HepG2 (cell line): ENCODE measurements around the gene SLC2A6. TPM values are rescaled to one million over a fixed set of nuclear protein-coding genes. Genes with fewer than 3 reads are reported as not detected.

Experiments
- ATF2 ChIP-seq: sonication (generic); formaldehyde crosslinking; IDR thresholded peaks from 2 replicates; pipeline ENCODE4 v1.4.0; 2020; ENCODE audit warnings: missing genetic modification reagents
- BRD4 ChIP-seq: sonication (generic); formaldehyde crosslinking; IDR thresholded peaks from 2 replicates; pipeline ENCODE4 v1.4.0; 2020; ENCODE audit warnings: missing genetic modification reagents
- CCAR2 ChIP-seq: fragments of 200-400 bp; formaldehyde crosslinking; optimal IDR thresholded peaks from 2 replicates; pipeline ENCODE3; 2018; ENCODE audit warnings: low read depth, mild to moderate bottlenecking, low read length, moderate library complexity
- ESRRA ChIP-seq: sonication (generic); formaldehyde crosslinking; IDR thresholded peaks from 2 replicates; pipeline ENCODE4 v1.5.1; 2020; ENCODE audit warnings: mild to moderate bottlenecking, low read depth, missing genetic modification reagents
- GABPB1 ChIP-seq: IDR thresholded peaks from 2 replicates; pipeline ENCODE4 v1.6.1; 2016; ENCODE audit warnings: mild to moderate bottlenecking, missing genetic modification reagents, moderate library complexity, missing compliant biosample characterization
- KLF9 ChIP-seq: IDR thresholded peaks from 2 replicates; pipeline ENCODE4 v1.6.1; 2016; ENCODE audit warnings: low read depth
- MBD4 ChIP-seq: IDR thresholded peaks from 2 replicates; pipeline ENCODE4 v1.6.1; 2012; ENCODE audit warnings: low read length, inconsistent platforms, borderline replicate concordance
- SSRP1 ChIP-seq: IDR thresholded peaks from 2 replicates; pipeline ENCODE4 v1.6.1; 2016; ENCODE audit warnings: control low read depth
- TBX2 ChIP-seq: sonication (generic); formaldehyde crosslinking; IDR thresholded peaks from 2 replicates; pipeline ENCODE4 v1.5.0; 2020; ENCODE audit warnings: missing genetic modification reagents, mild to moderate bottlenecking, borderline replicate concordance
- TCF7 ChIP-seq: sonication (generic); IDR thresholded peaks from 2 replicates; pipeline ENCODE4 v1.6.1; 2016; ENCODE audit warnings: antibody characterized with exemption, low read depth
- ZFX ChIP-seq: sonication (generic); formaldehyde crosslinking; IDR thresholded peaks from 2 replicates; pipeline ENCODE4 v1.4.0; 2020; ENCODE audit warnings: mild to moderate bottlenecking, low read depth, missing genetic modification reagents, moderate library complexity
- ZFYVE20 ChIP-seq: sonication (generic); formaldehyde crosslinking; IDR thresholded peaks from 2 replicates; pipeline ENCODE4 v1.8.0; 2023; ENCODE audit warnings: low read depth, mild to moderate bottlenecking, moderate library complexity, missing genetic modification reagents, borderline replicate concordance
- ZNF33B ChIP-seq: sonication (generic); formaldehyde crosslinking; IDR thresholded peaks from 2 replicates; pipeline ENCODE4 v1.5.1; 2020; ENCODE audit warnings: mild to moderate bottlenecking, missing genetic modification reagents
- ZNF572 ChIP-seq: sonication (generic); formaldehyde crosslinking; IDR thresholded peaks from 2 replicates; pipeline ENCODE4 v1.5.1; 2020; ENCODE audit warnings: mild to moderate bottlenecking, missing genetic modification reagents
- polyA plus RNA-seq, 8 experiments: library from polyadenylated mRNA; depleted of rRNA in 3 of 8; stranded (reverse) in 7 of 8; unstranded in 1 of 8; fragments of >200 nt; fragmentation: Illumina TruSeq in 4 of 8; extraction: Trizol in 4 of 8; gene quantifications; 2 replicates each; pipeline versions ENCODE4 v1.2.1 to v1.2.3, GENCODE V29; 2011 to 2016; ENCODE audit warnings: low read depth in 4 of 8, missing spikeins in 1 of 8, mixed read lengths in 1 of 8; ENCODE audit not compliant: insufficient read depth in 1 of 8
- total RNA-seq, 5 experiments: library from RNA; depleted of rRNA; stranded (reverse); fragments of >200 nt; fragmentation: Illumina TruSeq; extraction: Trizol; gene quantifications; 2 replicates each; pipeline ENCODE4 v1.2.3, GENCODE V29; 2016; ENCODE audit warnings: low read depth in 1 of 5
- TF ChIP-seq, protein P1 (sequence below): sonication (generic); formaldehyde crosslinking; IDR thresholded peaks from 2 replicates; pipeline ENCODE4 v1.8.0; 2022; ENCODE audit warnings: missing genetic modification reagents, mild to moderate bottlenecking, moderate library complexity, borderline replicate concordance
- TF ChIP-seq, protein P2 (sequence below): sonication (generic); formaldehyde crosslinking; IDR thresholded peaks from 2 replicates; pipeline ENCODE4 v1.4.0; 2020; ENCODE audit warnings: missing genetic modification reagents, borderline replicate concordance
- TF ChIP-seq, protein P3 (sequence below): IDR thresholded peaks from 2 replicates; pipeline ENCODE4 v1.6.1; 2016; ENCODE audit warnings: mild to moderate bottlenecking
- TF ChIP-seq, protein P4 (sequence below): sonication (generic); formaldehyde crosslinking; IDR thresholded peaks from 2 replicates; pipeline ENCODE4 v1.8.1; 2023; ENCODE audit warnings: mild to moderate bottlenecking, moderate library complexity, missing genetic modification reagents

The SLC2A6 gene
- total and polyA plus RNA-seq, 2 of the 13 experiments (the other 11 are each of a cell fraction or from before 2014, with no cell fraction given) = 4.1 to 15.0 TPM

GRCh38 chr9:133478851-133479711 lies at the start of gene SLC2A6 (continued):
- TF ChIP-seq, protein P1, sequence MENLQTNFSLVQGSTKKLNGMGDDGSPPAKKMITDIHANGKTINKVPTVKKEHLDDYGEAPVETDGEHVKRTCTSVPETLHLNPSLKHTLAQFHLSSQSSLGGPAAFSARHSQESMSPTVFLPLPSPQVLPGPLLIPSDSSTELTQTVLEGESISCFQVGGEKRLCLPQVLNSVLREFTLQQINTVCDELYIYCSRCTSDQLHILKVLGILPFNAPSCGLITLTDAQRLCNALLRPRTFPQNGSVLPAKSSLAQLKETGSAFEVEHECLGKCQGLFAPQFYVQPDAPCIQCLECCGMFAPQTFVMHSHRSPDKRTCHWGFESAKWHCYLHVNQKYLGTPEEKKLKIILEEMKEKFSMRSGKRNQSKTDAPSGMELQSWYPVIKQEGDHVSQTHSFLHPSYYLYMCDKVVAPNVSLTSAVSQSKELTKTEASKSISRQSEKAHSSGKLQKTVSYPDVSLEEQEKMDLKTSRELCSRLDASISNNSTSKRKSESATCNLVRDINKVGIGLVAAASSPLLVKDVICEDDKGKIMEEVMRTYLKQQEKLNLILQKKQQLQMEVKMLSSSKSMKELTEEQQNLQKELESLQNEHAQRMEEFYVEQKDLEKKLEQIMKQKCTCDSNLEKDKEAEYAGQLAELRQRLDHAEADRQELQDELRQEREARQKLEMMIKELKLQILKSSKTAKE (CRISPR knock-in tag) = 0 out of 2 replicates have a peak, but pooled peaks have one; percentile 40
- no peak for TF ChIP-seq CCAR2
- TF ChIP-seq MBD4 = no peak
- TF ChIP-seq ZNF572 = no peak; the same call in 1 of the 2 replicates
- no peak for TF ChIP-seq ATF2 (CRISPR knock-in tag)
- TF ChIP-seq SSRP1 (CRISPR knock-in tag) = no peak
- TF ChIP-seq TBX2 (CRISPR knock-in tag) = no peak
- peak; percentile 47; the same call in 1 of the 2 replicates for TF ChIP-seq KLF9 (CRISPR knock-in tag)
- peak; percentile 68 for TF ChIP-seq ZFX (CRISPR knock-in tag)
- no peak for TF ChIP-seq TCF7
- 0 out of 2 replicates have a peak, but pooled peaks have one; percentile 47 for TF ChIP-seq ESRRA (CRISPR knock-in tag)
- TF ChIP-seq, protein P2, sequence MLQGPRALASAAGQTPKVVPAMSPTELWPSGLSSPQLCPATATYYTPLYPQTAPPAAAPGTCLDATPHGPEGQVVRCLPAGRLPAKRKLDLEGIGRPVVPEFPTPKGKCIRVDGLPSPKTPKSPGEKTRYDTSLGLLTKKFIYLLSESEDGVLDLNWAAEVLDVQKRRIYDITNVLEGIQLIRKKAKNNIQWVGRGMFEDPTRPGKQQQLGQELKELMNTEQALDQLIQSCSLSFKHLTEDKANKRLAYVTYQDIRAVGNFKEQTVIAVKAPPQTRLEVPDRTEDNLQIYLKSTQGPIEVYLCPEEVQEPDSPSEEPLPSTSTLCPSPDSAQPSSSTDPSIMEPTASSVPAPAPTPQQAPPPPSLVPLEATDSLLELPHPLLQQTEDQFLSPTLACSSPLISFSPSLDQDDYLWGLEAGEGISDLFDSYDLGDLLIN (CRISPR knock-in tag) = no peak
- TF ChIP-seq, protein P3, sequence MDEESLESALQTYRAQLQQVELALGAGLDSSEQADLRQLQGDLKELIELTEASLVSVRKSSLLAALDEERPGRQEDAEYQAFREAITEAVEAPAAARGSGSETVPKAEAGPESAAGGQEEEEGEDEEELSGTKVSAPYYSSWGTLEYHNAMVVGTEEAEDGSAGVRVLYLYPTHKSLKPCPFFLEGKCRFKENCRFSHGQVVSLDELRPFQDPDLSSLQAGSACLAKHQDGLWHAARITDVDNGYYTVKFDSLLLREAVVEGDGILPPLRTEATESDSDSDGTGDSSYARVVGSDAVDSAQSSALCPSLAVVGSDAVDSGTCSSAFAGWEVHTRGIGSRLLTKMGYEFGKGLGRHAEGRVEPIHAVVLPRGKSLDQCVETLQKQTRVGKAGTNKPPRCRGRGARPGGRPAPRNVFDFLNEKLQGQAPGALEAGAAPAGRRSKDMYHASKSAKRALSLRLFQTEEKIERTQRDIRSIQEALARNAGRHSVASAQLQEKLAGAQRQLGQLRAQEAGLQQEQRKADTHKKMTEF (CRISPR knock-in tag) = peak; percentile 61
- TF ChIP-seq BRD4 (CRISPR knock-in tag) = no peak
- peak; percentile 24; the same call in 1 of the 2 replicates for TF ChIP-seq ZNF33B (CRISPR knock-in tag)
- TF ChIP-seq GABPB1 (CRISPR knock-in tag) = peak; percentile 69; the same call in 1 of the 2 replicates
- TF ChIP-seq, protein P4, sequence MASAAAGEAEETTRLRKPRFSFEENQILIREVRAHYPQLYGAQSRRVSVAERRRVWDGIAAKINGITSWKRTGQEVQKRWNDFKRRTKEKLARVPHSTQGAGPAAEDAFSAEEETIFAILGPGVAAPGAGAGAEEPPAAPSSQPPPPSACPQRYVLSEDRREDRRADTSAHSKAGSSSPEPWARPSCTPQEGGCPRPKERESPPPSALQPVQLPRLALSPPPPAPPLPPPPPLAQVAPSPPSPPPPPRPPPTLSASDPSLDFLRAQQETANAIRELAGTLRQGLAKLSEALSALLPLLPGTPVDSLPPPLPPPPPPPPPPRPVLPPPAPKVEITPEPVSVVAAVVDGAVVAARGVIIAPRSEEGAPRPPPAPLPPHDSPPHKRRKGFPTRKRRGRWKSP (CRISPR knock-in tag) = no peak; the same call in 1 of the 2 replicates
- no peak for TF ChIP-seq ZFYVE20 (CRISPR knock-in tag)
